Hepatic stellate cell (primary cell): ENCODE results near the gene QSOX2.
"Not testable (repeated sequence)": the region's sequence is repeated elsewhere in the genome, so short reads cannot be mapped to it uniquely, and the experiment has no call there.

ENCODE experiments used
- DNase-seq: peaks from one replicate; pipeline ENCODE4 v3.0.0; 2011; ENCODE audit warnings: low spot score

The QSOX2 gene

GRCh38 chr9:136236471-136237410 lies 8.9 kb downstream of the QSOX2 start:
- not testable (repeated sequence) for DNase-seq

GRCh38 chr9:136235709-136236455 lies 9.7 kb downstream of the QSOX2 start:
- no peak for DNase-seq

GRCh38 chr9:136235171-136235570 lies 10.4 kb downstream of the QSOX2 start:
- no peak for DNase-seq

GRCh38 chr9:136234597-136234996 lies 11.0 kb downstream of the QSOX2 start:
- DNase-seq, result no peak

- no peak for DNase-seq
Measured at GRCh38 chr9:136233868-136234267, 11.7 kb downstream of the QSOX2 start.

GRCh38 chr9:136233411-136233810 lies 12.2 kb downstream of the QSOX2 start:
- no peak for DNase-seq

GRCh38 chr9:136232969-136233368 lies 12.6 kb downstream of the QSOX2 start:
- DNase-seq, result no peak

GRCh38 chr9:136231478-136232297 lies 13.9 kb downstream of the QSOX2 start:
- no peak for DNase-seq

- DNase-seq, result no peak
Measured at GRCh38 chr9:136230773-136231172, 14.8 kb downstream of the QSOX2 start.

GRCh38 chr9:136230365-136230764 lies 15.2 kb downstream of the QSOX2 start:
- DNase-seq, result no peak

GRCh38 chr9:136229096-136230065 lies 16.2 kb downstream of the QSOX2 start:
- DNase-seq, result no peak

GRCh38 chr9:136228107-136228875 lies 17.3 kb downstream of the QSOX2 start:
- DNase-seq, result peak; percentile 61

- no peak for DNase-seq
Measured at GRCh38 chr9:136226680-136227407, 18.8 kb downstream of the QSOX2 start.

GRCh38 chr9:136225748-136226679 lies 19.6 kb downstream of the QSOX2 start:
- peak; percentile 61 for DNase-seq

- DNase-seq, result no peak
Measured at GRCh38 chr9:136225366-136225747, 20.3 kb downstream of the QSOX2 start.

GRCh38 chr9:136223871-136224640 lies 21.6 kb downstream of the QSOX2 start:
- no peak for DNase-seq

- DNase-seq, result no peak
Measured at GRCh38 chr9:136222906-136223285, 22.7 kb downstream of the QSOX2 start.
